ENCODE measurements around the gene AP3B2. TPM values are rescaled to one million over a fixed set of nuclear protein-coding genes. Genes with fewer than 3 reads are reported as not detected.

AP3B2 gene
- total RNA-seq, 1 experiment from 2014 or later = not detected

- Histone ChIP-seq H3K4me2 (ENCODE audit: low read depth, low read length, poor library complexity, severe bottlenecking) (no peak overlapping the region), H3K27ac (ENCODE audit: low read length) (no peak overlapping the region), H3K36me3 (ENCODE audit: insufficient read depth, low read length) (no peaks in the 10 kb centered on the region; the same call in 1 of the 2 replicates), H2AFZ (ENCODE audit: low read length) (no peak overlapping the region), H3K4me3 (ENCODE audit: low read length) (no peak overlapping the region), H4K20me1 (ENCODE audit: insufficient read depth, low read depth, low read length) (no peaks in the 10 kb centered on the region), H3K9ac (ENCODE audit: low read length) (no peak overlapping the region), H3K27me3 (ENCODE audit: low read length) (no peaks in the 10 kb centered on the region), H3K79me2 (ENCODE audit: low read length) (peaks cover 17% of the 10 kb centered on the region), H3K9me2 (replicated peaks; ENCODE audit: insufficient read depth, low read length) (no peaks in the 10 kb centered on the region), H3K4me1 (ENCODE audit: low read length) (no peaks in the 10 kb centered on the region), H3K9me3 (ENCODE audit: low read length) (no peaks in the 10 kb centered on the region)
- no peak for DNase-seq
Observed at GRCh38 chr15:82739086-82739485, 29.4 kb upstream of the AP3B2 start.

- Histone ChIP-seq H3K4me3 (ENCODE audit: low read length) (no peak overlapping the region), H3K9ac (ENCODE audit: low read length) (no peak overlapping the region), H3K4me1 (ENCODE audit: low read length) (no peaks in the 10 kb centered on the region), H3K36me3 (ENCODE audit: insufficient read depth, low read length) (no peaks in the 10 kb centered on the region; the same call in 1 of the 2 replicates), H3K4me2 (ENCODE audit: low read depth, low read length, poor library complexity, severe bottlenecking) (no peak overlapping the region), H2AFZ (ENCODE audit: low read length) (no peak overlapping the region), H3K27me3 (ENCODE audit: low read length) (no peaks in the 10 kb centered on the region), H3K9me3 (ENCODE audit: low read length) (no peaks in the 10 kb centered on the region), H3K79me2 (ENCODE audit: low read length) (peaks cover 17% of the 10 kb centered on the region), H4K20me1 (ENCODE audit: insufficient read depth, low read depth, low read length) (no peaks in the 10 kb centered on the region), H3K9me2 (replicated peaks; ENCODE audit: insufficient read depth, low read length) (no peaks in the 10 kb centered on the region), H3K27ac (ENCODE audit: low read length) (no peak overlapping the region)
- no peak for DNase-seq
Observed at GRCh38 chr15:82737975-82738374, 28.3 kb upstream of the AP3B2 start.

GRCh38 chr15:82731527-82731926 is 21.9 kb upstream of the AP3B2 start:
- H4K20me1 ChIP-seq (ENCODE audit: insufficient read depth, low read depth, low read length) = no peaks in the 10 kb centered on the region
- no peaks in the 10 kb centered on the region for H3K9me3 ChIP-seq (ENCODE audit: low read length)
- H3K79me2 ChIP-seq (ENCODE audit: low read length) = no peaks in the 10 kb centered on the region
- no peak overlapping the region for H3K27ac ChIP-seq (ENCODE audit: low read length)
- no peak overlapping the region for H3K9ac ChIP-seq (ENCODE audit: low read length)
- DNase-seq = no peak
- H3K27me3 ChIP-seq (ENCODE audit: low read length) = no peaks in the 10 kb centered on the region
- no peaks in the 10 kb centered on the region for H3K4me1 ChIP-seq (ENCODE audit: low read length)
- no peaks in the 10 kb centered on the region for H3K36me3 ChIP-seq (ENCODE audit: insufficient read depth, low read length)
- H3K9me2 ChIP-seq (replicated peaks; ENCODE audit: insufficient read depth, low read length) = no peaks in the 10 kb centered on the region
- H2AFZ ChIP-seq (ENCODE audit: low read length) = no peak overlapping the region
- H3K4me3 ChIP-seq (ENCODE audit: low read length) = no peak overlapping the region
- no peak overlapping the region for H3K4me2 ChIP-seq (ENCODE audit: low read depth, low read length, poor library complexity, severe bottlenecking)

DNA sequence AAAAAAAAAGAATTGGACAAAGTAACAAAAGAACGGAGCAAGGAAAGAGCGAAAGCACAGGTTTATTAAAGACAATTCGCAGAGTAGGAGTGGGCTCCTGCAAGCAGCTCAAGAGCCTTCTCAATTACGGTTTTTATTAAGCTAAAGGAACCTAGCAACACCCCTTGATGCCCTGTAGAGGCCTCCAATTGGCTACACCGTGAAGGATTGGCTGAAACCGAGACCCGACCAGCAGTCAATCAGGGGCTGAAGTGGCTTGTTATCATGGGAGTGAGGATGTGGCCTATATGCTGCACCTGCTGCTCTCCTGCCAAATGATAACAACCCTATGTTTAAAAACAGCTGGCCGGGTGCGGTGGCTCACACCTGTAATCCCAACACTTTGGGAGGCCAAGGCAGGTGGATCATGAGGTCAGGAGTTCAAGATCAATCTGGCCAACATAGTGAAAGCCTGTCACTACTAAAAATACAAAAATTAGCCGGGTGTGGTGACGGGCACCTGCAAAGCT is 20.4 kb upstream of the AP3B2 start:
- no peaks in the 10 kb centered on the region for H3K36me3 ChIP-seq (ENCODE audit: insufficient read depth, low read length)
- no peak overlapping the region for H2AFZ ChIP-seq (ENCODE audit: low read length)
- no peaks in the 10 kb centered on the region for H3K27me3 ChIP-seq (ENCODE audit: low read length)
- H3K9me2 ChIP-seq (replicated peaks; ENCODE audit: insufficient read depth, low read length) = no peaks in the 10 kb centered on the region
- no peak overlapping the region for H3K27ac ChIP-seq (ENCODE audit: low read length)
- H4K20me1 ChIP-seq (ENCODE audit: insufficient read depth, low read depth, low read length) = no peaks in the 10 kb centered on the region
- H3K9me3 ChIP-seq (ENCODE audit: low read length) = no peaks in the 10 kb centered on the region
- H3K9ac ChIP-seq (ENCODE audit: low read length) = no peak overlapping the region
- H3K4me3 ChIP-seq (ENCODE audit: low read length) = no peak overlapping the region
- H3K4me1 ChIP-seq (ENCODE audit: low read length) = no peaks in the 10 kb centered on the region
- no peak for DNase-seq
- no peak overlapping the region for H3K4me2 ChIP-seq (ENCODE audit: low read depth, low read length, poor library complexity, severe bottlenecking)
- no peaks in the 10 kb centered on the region for H3K79me2 ChIP-seq (ENCODE audit: low read length)

DNA sequence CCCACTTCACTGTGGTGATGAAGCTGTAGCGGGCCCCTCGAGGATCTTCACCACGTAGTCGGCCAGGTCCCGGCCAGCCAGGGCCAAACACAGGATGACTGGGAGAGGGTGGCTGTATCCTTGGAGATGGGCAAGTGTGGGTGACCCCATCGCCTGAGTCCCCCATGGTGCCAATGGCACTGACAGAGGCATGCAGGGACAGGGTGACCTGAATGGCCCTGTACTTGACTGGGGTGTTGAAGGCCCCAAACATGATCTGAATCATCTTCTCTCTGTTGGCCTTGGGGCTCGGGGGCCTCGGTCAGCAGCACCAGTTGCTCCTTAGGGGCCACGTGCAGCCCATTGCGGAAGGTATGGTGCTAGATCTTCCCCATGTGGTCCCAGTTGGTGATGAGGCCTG is 17.1 kb upstream of the AP3B2 start:
- Histone ChIP-seq H3K4me3 (ENCODE audit: low read length) (no peak overlapping the region), H3K9me2 (replicated peaks; ENCODE audit: insufficient read depth, low read length) (no peaks in the 10 kb centered on the region), H3K27me3 (ENCODE audit: low read length) (no peaks in the 10 kb centered on the region), H3K9me3 (ENCODE audit: low read length) (no peaks in the 10 kb centered on the region), H4K20me1 (ENCODE audit: insufficient read depth, low read depth, low read length) (no peaks in the 10 kb centered on the region), H3K79me2 (ENCODE audit: low read length) (no peaks in the 10 kb centered on the region), H3K9ac (ENCODE audit: low read length) (no peak overlapping the region), H3K4me2 (ENCODE audit: low read depth, low read length, poor library complexity, severe bottlenecking) (no peak overlapping the region), H3K4me1 (ENCODE audit: low read length) (no peaks in the 10 kb centered on the region), H3K36me3 (ENCODE audit: insufficient read depth, low read length) (no peaks in the 10 kb centered on the region), H2AFZ (ENCODE audit: low read length) (no peak overlapping the region), H3K27ac (ENCODE audit: low read length) (no peak overlapping the region)
- DNase-seq = no peak

- no peak overlapping the region for H3K4me3 ChIP-seq (ENCODE audit: low read length)
- no peaks in the 10 kb centered on the region for H3K27me3 ChIP-seq (ENCODE audit: low read length)
- no peaks in the 10 kb centered on the region for H4K20me1 ChIP-seq (ENCODE audit: insufficient read depth, low read depth, low read length)
- no peak overlapping the region for H3K27ac ChIP-seq (ENCODE audit: low read length)
- H3K79me2 ChIP-seq (ENCODE audit: low read length) = no peaks in the 10 kb centered on the region
- H3K9me3 ChIP-seq (ENCODE audit: low read length) = no peaks in the 10 kb centered on the region
- no peak overlapping the region for H3K4me2 ChIP-seq (ENCODE audit: low read depth, low read length, poor library complexity, severe bottlenecking)
- H2AFZ ChIP-seq (ENCODE audit: low read length) = no peak overlapping the region
- no peaks in the 10 kb centered on the region for H3K9me2 ChIP-seq (replicated peaks; ENCODE audit: insufficient read depth, low read length)
- no peak overlapping the region for H3K9ac ChIP-seq (ENCODE audit: low read length)
- no peaks in the 10 kb centered on the region for H3K36me3 ChIP-seq (ENCODE audit: insufficient read depth, low read length)
- no peak for DNase-seq
- H3K4me1 ChIP-seq (ENCODE audit: low read length) = no peaks in the 10 kb centered on the region; the same call in 1 of the 2 replicates
Observed at GRCh38 chr15:82715003-82715402, 5.3 kb upstream of the AP3B2 start.

DNA sequence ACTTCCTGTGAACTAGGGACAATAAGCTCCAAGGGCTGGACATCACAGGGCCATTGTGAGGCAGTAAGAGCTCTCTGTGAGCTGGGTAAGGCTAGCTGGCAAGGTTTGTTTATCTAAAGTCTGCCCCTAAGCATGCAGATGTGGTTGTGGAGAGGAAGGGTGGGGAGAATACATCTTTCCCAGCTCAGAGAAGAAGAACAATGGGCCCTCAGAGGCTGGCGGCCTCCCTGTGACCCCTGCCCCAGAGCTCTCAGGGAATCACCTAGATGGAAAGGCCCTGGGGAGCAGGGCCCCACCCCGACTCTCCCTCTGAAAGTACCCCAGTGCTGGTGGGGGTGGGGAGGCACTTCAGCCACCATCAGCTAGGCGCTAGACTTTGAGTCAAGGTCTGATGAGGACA is 4.3 kb upstream of the AP3B2 start:
- DNase-seq = no peak
- no peaks in the 10 kb centered on the region for H4K20me1 ChIP-seq (ENCODE audit: insufficient read depth, low read depth, low read length)

GRCh38 chr15:82712036-82712435 is 2.4 kb upstream of the AP3B2 start:
- peaks cover 5% of the 10 kb centered on the region for H3K4me1 ChIP-seq (ENCODE audit: low read length)
- H3K79me2 ChIP-seq (ENCODE audit: low read length) = no peaks in the 10 kb centered on the region
- no peak overlapping the region for H2AFZ ChIP-seq (ENCODE audit: low read length)
- H3K4me3 ChIP-seq (ENCODE audit: low read length) = no peak overlapping the region
- H4K20me1 ChIP-seq (ENCODE audit: insufficient read depth, low read depth, low read length) = no peaks in the 10 kb centered on the region
- no peak overlapping the region for H3K27ac ChIP-seq (ENCODE audit: low read length)
- no peaks in the 10 kb centered on the region for H3K9me2 ChIP-seq (replicated peaks; ENCODE audit: insufficient read depth, low read length)
- DNase-seq = no peak
- no peaks in the 10 kb centered on the region for H3K27me3 ChIP-seq (ENCODE audit: low read length)
- H3K36me3 ChIP-seq (ENCODE audit: insufficient read depth, low read length) = no peaks in the 10 kb centered on the region
- no peaks in the 10 kb centered on the region for H3K9me3 ChIP-seq (ENCODE audit: low read length)
- H3K9ac ChIP-seq (ENCODE audit: low read length) = no peak overlapping the region
- H3K4me2 ChIP-seq (ENCODE audit: low read depth, low read length, poor library complexity, severe bottlenecking) = no peak overlapping the region

More for the DNA sequence above, 4.3 kb upstream of the AP3B2 start:
- Histone ChIP-seq H3K9me3 (ENCODE audit: low read length) (no peaks in the 10 kb centered on the region), H3K4me2 (ENCODE audit: low read depth, low read length, poor library complexity, severe bottlenecking) (no peak overlapping the region), H3K9ac (ENCODE audit: low read length) (no peak overlapping the region), H3K27ac (ENCODE audit: low read length) (no peak overlapping the region), H3K4me1 (ENCODE audit: low read length) (peaks cover 1% of the 10 kb centered on the region), H2AFZ (ENCODE audit: low read length) (no peak overlapping the region), H3K79me2 (ENCODE audit: low read length) (no peaks in the 10 kb centered on the region), H3K9me2 (replicated peaks; ENCODE audit: insufficient read depth, low read length) (no peaks in the 10 kb centered on the region), H3K36me3 (ENCODE audit: insufficient read depth, low read length) (no peaks in the 10 kb centered on the region), H3K4me3 (ENCODE audit: low read length) (no peak overlapping the region), H3K27me3 (ENCODE audit: low read length) (no peaks in the 10 kb centered on the region)
